Right lobe of liver (tissue), 4 donors: ENCODE results near the gene ETFB.

ENCODE experiments used
- CTCF ChIP-seq, 4 donors: fragments of 200-600 bp in 3 of 4; fragments of 450-650 bp in 1 of 4; IDR thresholded peaks; one replicate each; pipeline versions ENCODE4 v1.5.1 to v1.8.0; 2016 to 2022; ENCODE audit warnings: antibody characterized with exemption in 4 of 4, mild to moderate bottlenecking in 2 of 4
- POLR2A ChIP-seq: fragments of 450-650 bp; IDR thresholded peaks from one replicate; pipeline ENCODE4 v1.6.1; 2017; ENCODE audit warnings: antibody characterized with exemption, mild to moderate bottlenecking
- donor health status: DM: no; HTN: no; CAD: no.
- donor health status: DM: no; HTN: no; CAD: no.
- donor health status: DM: no; HTN: yes; CAD: no.

GRCh38 chr19:51316688-51317087 lies 49.5 kb downstream of the ETFB start:
- TF ChIP-seq CTCF (IDR thresholded peaks at IDR 0.05) (no peak), POLR2A (no peak)
